ENCODE results near the gene KIF18B. TPM values are rescaled to one million over a fixed set of nuclear protein-coding genes. Genes with fewer than 3 reads are reported as not detected.

The KIF18B gene
- total and polyA plus RNA-seq, 2 of the 13 experiments (the other 11 are each of a cell fraction or from before 2014, with no cell fraction given): 15.2 to 15.3 TPM

GRCh38 chr17:44919885-44920564, 27.5 kb downstream of the KIF18B start (continued):
- TF ChIP-seq AHR (CRISPR knock-in tag; IDR thresholded peaks at IDR 0.05) (no peak), ZNF709 (CRISPR knock-in tag; IDR thresholded peaks at IDR 0.05) (no peak), ZNF580 (CRISPR knock-in tag; IDR thresholded peaks at IDR 0.05; ENCODE audit: borderline replicate concordance, low read depth) (peak; percentile 79; the same call in 1 of the 2 replicates), SSRP1 (CRISPR knock-in tag; IDR thresholded peaks at IDR 0.05) (0 out of 2 replicates have a peak, but pooled peaks have one; percentile 36), STAT6 (CRISPR knock-in tag; IDR thresholded peaks at IDR 0.05; ENCODE audit: borderline replicate concordance) (no peak), POLR2A (IDR thresholded peaks at IDR 0.05; ENCODE audit: insufficient read depth in 1 of 2, low read depth in 2 of 2, low read length in 2 of 2) (no peak), BATF2 (CRISPR knock-in tag; IDR thresholded peaks at IDR 0.05) (no peak), IRF9 (CRISPR knock-in tag; IDR thresholded peaks at IDR 0.05; ENCODE audit: borderline replicate concordance) (0 out of 2 replicates have a peak, but pooled peaks have one; percentile 47), ZNF530 (CRISPR knock-in tag; IDR thresholded peaks at IDR 0.05; ENCODE audit: low read depth) (no peak), MYPOP (CRISPR knock-in tag; IDR thresholded peaks at IDR 0.05) (no peak), ZFAT (CRISPR knock-in tag; conservative IDR thresholded peaks at IDR 0.05) (no peak), ZNF225 (CRISPR knock-in tag; IDR thresholded peaks at IDR 0.05) (peak; percentile 73; the same call in 1 of the 2 replicates), ZNF549 (CRISPR knock-in tag; IDR thresholded peaks at IDR 0.05) (no peak), ZNF775 (CRISPR knock-in tag; IDR thresholded peaks at IDR 0.05; ENCODE audit: borderline replicate concordance) (no peak), CCAR2 (optimal IDR thresholded peaks at IDR 0.05; ENCODE audit: low read depth, low read length) (no peak), TSC22D2 (CRISPR knock-in tag; IDR thresholded peaks at IDR 0.05; ENCODE audit: borderline replicate concordance) (0 out of 2 replicates have a peak, but pooled peaks have one; percentile 73), ZNF335 (CRISPR knock-in tag; IDR thresholded peaks at IDR 0.05) (no peak), ZNF747 (CRISPR knock-in tag; IDR thresholded peaks at IDR 0.05; ENCODE audit: borderline replicate concordance) (no peak), CERS6 (CRISPR knock-in tag; IDR thresholded peaks at IDR 0.05) (no peak), ZNF276 (CRISPR knock-in tag; IDR thresholded peaks at IDR 0.05; ENCODE audit: low read depth) (no peak), RELA (CRISPR knock-in tag; IDR thresholded peaks at IDR 0.05) (no peak)
